Colonic mucosa (tissue), 4 donors: ENCODE data around the gene GAL3ST3. TPM values are rescaled to one million over a fixed set of nuclear protein-coding genes. Genes with fewer than 3 reads are reported as not detected.
A peak's percentile ranks its signal among the peaks of the same experiment; 100 is the strongest.

ENCODE experiments used
- DNase-seq: peaks from one replicate; pipeline ENCODE4 v3.0.0-alpha.2; 2020
- H3K27ac ChIP-seq: fragments of 200-600 bp; one replicate; pipeline ENCODE4 v1.8.0; 2021
- H3K27me3 ChIP-seq: fragments of 200-600 bp; one replicate; pipeline ENCODE4 v1.8.0; 2021
- H3K36me3 ChIP-seq: fragments of 200-600 bp; one replicate; pipeline ENCODE4 v1.8.0; 2021
- H3K4me1 ChIP-seq: fragments of 200-600 bp; one replicate; pipeline ENCODE4 v1.8.0; 2021; ENCODE audit warnings: mild to moderate bottlenecking
- H3K4me3 ChIP-seq: fragments of 200-600 bp; one replicate; pipeline ENCODE4 v1.8.0; 2021
- H3K9ac ChIP-seq, 2 donors: one replicate each; pipeline ENCODE4 v1.7.0; 2013; ENCODE audit warnings: control low read depth in 2 of 2, low read depth in 2 of 2, low read length in 2 of 2
- H3K9me3 ChIP-seq: fragments of 200-600 bp; one replicate; pipeline ENCODE4 v1.8.0; 2021
- intact Hi-C: fragments of 100-400 bp; cut with DNase I; formaldehyde crosslinking; loops from one replicate; pipeline ENCODE4 v1.14.1; 2022
- total RNA-seq, 2 donors: library from RNA; stranded (reverse); fragmentation: NEBNext Ultra II Directional in 1 of 2; extraction: Animal tissue kit (Norgen Biotek cat#: 25700) in 1 of 2; gene quantifications; one replicate each; pipeline ENCODE4 v1.2.1, GENCODE V29; 2021
- TF ChIP-seq, protein P1 (sequence below): fragments of 200-600 bp; IDR thresholded peaks from one replicate; pipeline ENCODE4 v1.8.0; 2022; ENCODE audit warnings: antibody characterized with exemption, mild to moderate bottlenecking
- donor health status: healthy.
- donor health status: DM: no; HTN: no; CAD: no.
- donor health status: DM: no; HTN: no; CAD: no.

The GAL3ST3 gene
- total RNA-seq, 2 donors from 2014 or later, result not detected

GRCh38 chr11:66068154-66068821, 19.3 kb upstream of the GAL3ST3 start:
- no peaks in the 10 kb centered on the region for H3K9me3 ChIP-seq
- TF ChIP-seq, protein P1, sequence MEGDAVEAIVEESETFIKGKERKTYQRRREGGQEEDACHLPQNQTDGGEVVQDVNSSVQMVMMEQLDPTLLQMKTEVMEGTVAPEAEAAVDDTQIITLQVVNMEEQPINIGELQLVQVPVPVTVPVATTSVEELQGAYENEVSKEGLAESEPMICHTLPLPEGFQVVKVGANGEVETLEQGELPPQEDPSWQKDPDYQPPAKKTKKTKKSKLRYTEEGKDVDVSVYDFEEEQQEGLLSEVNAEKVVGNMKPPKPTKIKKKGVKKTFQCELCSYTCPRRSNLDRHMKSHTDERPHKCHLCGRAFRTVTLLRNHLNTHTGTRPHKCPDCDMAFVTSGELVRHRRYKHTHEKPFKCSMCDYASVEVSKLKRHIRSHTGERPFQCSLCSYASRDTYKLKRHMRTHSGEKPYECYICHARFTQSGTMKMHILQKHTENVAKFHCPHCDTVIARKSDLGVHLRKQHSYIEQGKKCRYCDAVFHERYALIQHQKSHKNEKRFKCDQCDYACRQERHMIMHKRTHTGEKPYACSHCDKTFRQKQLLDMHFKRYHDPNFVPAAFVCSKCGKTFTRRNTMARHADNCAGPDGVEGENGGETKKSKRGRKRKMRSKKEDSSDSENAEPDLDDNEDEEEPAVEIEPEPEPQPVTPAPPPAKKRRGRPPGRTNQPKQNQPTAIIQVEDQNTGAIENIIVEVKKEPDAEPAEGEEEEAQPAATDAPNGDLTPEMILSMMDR, result peak; percentile 89
- peaks cover 18% of the 10 kb centered on the region for H3K36me3 ChIP-seq
- DNase-seq, result peak; percentile 75
- H3K27ac ChIP-seq, result peak overlapping the region; percentile 94
- H3K27me3 ChIP-seq, result no peaks in the 10 kb centered on the region
- H3K4me3 ChIP-seq, result no peak overlapping the region
- no peak overlapping the region for H3K9ac ChIP-seq
- intact Hi-C loops, result no loop called here
- H3K4me1 ChIP-seq, result no peaks in the 10 kb centered on the region

- H3K4me3 ChIP-seq, result no peak overlapping the region
- intact Hi-C loops, result no loop called here
- H3K4me1 ChIP-seq, result no peaks in the 10 kb centered on the region
- H3K9me3 ChIP-seq, result no peaks in the 10 kb centered on the region
- peaks cover 19% of the 10 kb centered on the region for H3K36me3 ChIP-seq
- TF ChIP-seq, protein P1, result no peak
- H3K27me3 ChIP-seq, result no peaks in the 10 kb centered on the region
- H3K27ac ChIP-seq, result no peak overlapping the region
- DNase-seq, result no peak
- H3K9ac ChIP-seq, result no peak overlapping the region
Observed at GRCh38 chr11:66067640-66068039, 18.7 kb upstream of the GAL3ST3 start.

DNA sequence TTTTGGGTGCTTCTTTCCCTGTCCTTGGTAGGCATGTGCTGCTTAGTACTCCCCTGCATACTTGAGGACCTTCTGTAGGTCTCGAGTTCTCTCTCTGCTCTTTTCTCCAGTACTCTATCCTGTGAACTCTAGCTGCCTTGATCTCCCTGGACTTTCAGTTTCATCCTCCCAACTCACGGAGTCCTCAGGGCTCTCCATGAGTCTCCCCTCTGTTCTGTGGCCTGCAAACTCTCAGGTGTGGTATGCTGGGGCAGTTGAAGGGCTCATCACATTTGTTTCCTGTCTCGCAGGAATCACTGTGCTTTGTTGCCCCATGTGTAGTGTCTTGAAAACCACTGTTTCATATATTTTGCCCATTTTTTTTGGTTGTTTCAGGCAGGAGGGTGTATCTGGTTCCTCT, 17.8 kb upstream of the GAL3ST3 start:
- Histone ChIP-seq H3K9me3 (no peaks in the 10 kb centered on the region), H3K4me3 (no peak overlapping the region), H3K27ac (no peak overlapping the region), H3K9ac (no peak overlapping the region), H3K4me1 (no peaks in the 10 kb centered on the region), H3K36me3 (peaks cover 24% of the 10 kb centered on the region), H3K27me3 (no peaks in the 10 kb centered on the region)
- TF ChIP-seq, protein P1, result no peak
- no peak for DNase-seq
- intact Hi-C loops, result no loop called here

DNA sequence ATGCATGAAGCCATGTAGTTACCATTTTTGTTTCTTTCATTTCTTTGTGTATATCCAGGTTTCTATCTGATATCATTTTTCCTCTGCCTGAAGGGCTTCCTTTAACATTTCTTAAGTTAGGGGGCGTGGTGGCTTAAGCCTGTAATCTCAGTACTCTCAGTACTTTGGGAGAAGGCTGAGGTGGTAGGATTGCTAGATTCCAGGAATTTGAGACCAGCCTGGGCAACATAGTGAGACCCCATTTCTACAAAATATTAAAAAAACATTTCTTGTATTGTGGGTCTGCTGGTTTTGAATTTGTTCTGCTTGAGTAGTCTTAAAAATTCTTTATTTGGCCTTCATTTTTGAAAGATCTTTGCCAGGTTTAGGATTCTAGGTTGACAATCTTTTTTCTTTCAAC, 15.6 kb upstream of the GAL3ST3 start:
- DNase-seq, result no peak
- Histone ChIP-seq H3K27me3 (no peaks in the 10 kb centered on the region), H3K9ac (no peak overlapping the region), H3K4me3 (no peak overlapping the region), H3K36me3 (peaks cover 37% of the 10 kb centered on the region), H3K27ac (no peak overlapping the region), H3K9me3 (no peaks in the 10 kb centered on the region), H3K4me1 (no peaks in the 10 kb centered on the region)
- TF ChIP-seq, protein P1, result no peak
- intact Hi-C loops, result no loop called here

DNA sequence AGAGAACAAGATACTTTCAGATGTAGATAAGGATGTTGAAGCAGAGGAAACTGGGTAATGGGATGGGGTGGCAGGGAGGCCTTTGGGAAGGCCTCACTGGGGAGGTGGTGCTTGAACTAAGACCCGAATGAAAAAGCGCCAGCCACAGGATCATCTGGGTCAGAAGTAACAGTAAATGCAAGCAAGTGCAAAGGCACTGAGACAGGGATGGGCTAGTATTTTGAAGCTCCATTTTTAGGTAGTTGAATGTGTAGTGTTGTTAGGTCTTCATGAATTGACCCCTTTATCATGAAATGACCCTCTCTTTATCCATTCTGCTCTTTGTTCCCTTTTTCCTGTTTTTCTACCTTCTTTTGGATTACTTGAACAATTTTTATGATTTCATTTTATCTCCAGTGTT, 14.9 kb upstream of the GAL3ST3 start:
- Histone ChIP-seq H3K36me3 (peaks cover 44% of the 10 kb centered on the region), H3K27ac (no peak overlapping the region), H3K4me3 (no peak overlapping the region), H3K27me3 (no peaks in the 10 kb centered on the region), H3K9me3 (no peaks in the 10 kb centered on the region), H3K4me1 (no peaks in the 10 kb centered on the region), H3K9ac (no peak overlapping the region)
- DNase-seq, result no peak
- intact Hi-C loops, result no loop called here
- TF ChIP-seq, protein P1, result no peak
